ENCODE measurements around the gene MRTFA. TPM values are rescaled to one million over a fixed set of nuclear protein-coding genes. Genes with fewer than 3 reads are reported as not detected.

The MRTFA gene
- total and polyA plus RNA-seq, 2 of the 13 experiments (the other 11 are each of a cell fraction or from before 2014, with no cell fraction given), result 2.4 to 8.2 TPM

- Histone ChIP-seq H2AFZ (ENCODE audit: low read length) (no peak overlapping the region), H3K27me3 (ENCODE audit: control insufficient read depth in 1 of 2, insufficient read depth in 2 of 2, low read length in 2 of 2) (peaks cover 0 to 22% of the 10 kb centered on the region in 2 experiments; a peak in 4 of 5 replicates), H3K36me3 (replicated peaks in 1 of 2; ENCODE audit: control insufficient read depth in 1 of 2, insufficient read depth in 2 of 2, low read length in 2 of 2) (no peaks in the 10 kb centered on the region), H3K79me2 (ENCODE audit: insufficient read depth, low read length) (no peaks in the 10 kb centered on the region), H3K4me3 (replicated peaks in 1 of 3; ENCODE audit: insufficient read depth in 1 of 3, low read depth in 2 of 3, low read length in 3 of 3) (peak overlapping the region; percentile 50 to 70 (median 51)), H3K27ac (ENCODE audit: extremely low read length, insufficient read depth, low read length) (no peak overlapping the region), H3K4me1 (ENCODE audit: insufficient read depth, low read length) (peaks cover 54% of the 10 kb centered on the region), H4K20me1 (ENCODE audit: insufficient read depth, low read length) (no peaks in the 10 kb centered on the region), H3K9me3 (ENCODE audit: low read length) (no peaks in the 10 kb centered on the region), H3K9ac (ENCODE audit: insufficient read depth, low read depth, low read length) (peak overlapping the region; percentile 42; the same call in 1 of the 2 replicates), H3K4me2 (ENCODE audit: low read depth, low read length) (peak overlapping the region; percentile 94)
- ChIA-PET CTCF (ENCODE audit: low intra/inter-chr PET ratio, low total read pairs) (no interaction called here), POLR2A (no interaction called here)
- ATAC-seq (peak; percentile 58), DNase-seq (ENCODE audit: low spot score) (peak; percentile 37), FAIRE-seq (no peak)
- in situ Hi-C loops (cut with HindIII; ENCODE audit: extremely low pct_ligation_motif_present, low pct_unique_long_range_greater_than_20kb) (no loop called here), intact Hi-C loops (cut with micrococcal nuclease; ENCODE audit: unreplicated experiment) (no loop called here)
- BruUV-seq (replicated peaks), result no TSS peak
- WGBS (ENCODE audit: low lambda C conversion rate), result under 1% methylated on average over 6 of the region's 14 CpGs
- TF ChIP-seq MTA1 (CRISPR knock-in tag; IDR thresholded peaks at IDR 0.05; ENCODE audit: borderline replicate concordance) (0 out of 2 replicates have a peak, but pooled peaks have one; percentile 9), ZNF670 (CRISPR knock-in tag; IDR thresholded peaks at IDR 0.05; ENCODE audit: borderline replicate concordance) (no peak), STAG1 (CRISPR knock-in tag; IDR thresholded peaks at IDR 0.05) (no peak), ZNF34 (CRISPR knock-in tag; IDR thresholded peaks at IDR 0.05; ENCODE audit: borderline replicate concordance) (no peak), SKI (IDR thresholded peaks at IDR 0.05; ENCODE audit: partially characterized antibody) (peak; percentile 19), ZSCAN20 (CRISPR knock-in tag; IDR thresholded peaks at IDR 0.05; ENCODE audit: borderline replicate concordance) (no peak), ZNF644 (CRISPR knock-in tag; IDR thresholded peaks at IDR 0.05; ENCODE audit: low read depth) (no peak), ZNF709 (CRISPR knock-in tag; IDR thresholded peaks at IDR 0.05) (0 out of 2 replicates have a peak, but pooled peaks have one; percentile 38), ZNF724P (CRISPR knock-in tag; IDR thresholded peaks at IDR 0.05; ENCODE audit: borderline replicate concordance) (no peak), EEA1 (CRISPR knock-in tag; IDR thresholded peaks at IDR 0.05; ENCODE audit: borderline replicate concordance) (no peak), SP1 (IDR thresholded peaks at IDR 0.05) (no peak), SP1 (CRISPR knock-in tag; IDR thresholded peaks at IDR 0.05) (no peak), MED8 (CRISPR knock-in tag; IDR thresholded peaks at IDR 0.05; ENCODE audit: insufficient replicate concordance) (no peak), ZNF616 (CRISPR knock-in tag; IDR thresholded peaks at IDR 0.05; ENCODE audit: low read depth) (no peak), GATAD2A (CRISPR knock-in tag; IDR thresholded peaks at IDR 0.05) (0 out of 2 replicates have a peak, but pooled peaks have one; percentile 25), BRD4 (CRISPR knock-in tag; IDR thresholded peaks at IDR 0.05) (no peak), FOXA1 (IDR thresholded peaks at IDR 0.05) (no peak), FOXA1 (CRISPR knock-in tag; IDR thresholded peaks at IDR 0.05) (peak; percentile 45; the same call in 1 of the 2 replicates), HNF4G (IDR thresholded peaks at IDR 0.05; ENCODE audit: borderline replicate concordance, low read depth, low read length) (peak; percentile 28; the same call in 1 of the 2 replicates), HNF4G (CRISPR knock-in tag; IDR thresholded peaks at IDR 0.05; ENCODE audit: borderline replicate concordance, low read depth) (no peak), POLR2G (IDR thresholded peaks at IDR 0.05; ENCODE audit: low read depth, low read length) (0 out of 2 replicates have a peak, but pooled peaks have one; percentile 35)
- TF ChIP-seq, protein P1, sequence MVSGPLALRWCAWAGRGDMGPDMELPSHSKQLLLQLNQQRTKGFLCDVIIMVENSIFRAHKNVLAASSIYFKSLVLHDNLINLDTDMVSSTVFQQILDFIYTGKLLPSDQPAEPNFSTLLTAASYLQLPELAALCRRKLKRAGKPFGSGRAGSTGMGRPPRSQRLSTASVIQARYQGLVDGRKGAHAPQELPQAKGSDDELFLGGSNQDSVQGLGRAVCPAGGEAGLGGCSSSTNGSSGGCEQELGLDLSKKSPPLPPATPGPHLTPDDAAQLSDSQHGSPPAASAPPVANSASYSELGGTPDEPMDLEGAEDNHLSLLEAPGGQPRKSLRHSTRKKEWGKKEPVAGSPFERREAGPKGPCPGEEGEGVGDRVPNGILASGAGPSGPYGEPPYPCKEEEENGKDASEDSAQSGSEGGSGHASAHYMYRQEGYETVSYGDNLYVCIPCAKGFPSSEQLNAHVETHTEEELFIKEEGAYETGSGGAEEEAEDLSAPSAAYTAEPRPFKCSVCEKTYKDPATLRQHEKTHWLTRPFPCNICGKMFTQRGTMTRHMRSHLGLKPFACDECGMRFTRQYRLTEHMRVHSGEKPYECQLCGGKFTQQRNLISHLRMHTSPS (CRISPR knock-in tag; IDR thresholded peaks at IDR 0.05; ENCODE audit: low read depth), result peak; percentile 74
- TF ChIP-seq, protein P2, sequence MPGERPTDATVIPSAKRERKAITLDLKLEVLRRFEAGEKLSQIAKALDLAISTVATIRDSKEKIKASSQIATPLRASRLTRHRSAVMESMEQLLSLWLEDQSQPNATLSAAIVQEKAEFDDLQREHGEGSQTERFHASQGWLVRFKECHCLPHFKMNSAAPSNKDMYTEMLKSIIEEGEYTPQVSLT (CRISPR knock-in tag; IDR thresholded peaks at IDR 0.05; ENCODE audit: borderline replicate concordance, low read depth), result no peak
- TF ChIP-seq, protein P3, sequence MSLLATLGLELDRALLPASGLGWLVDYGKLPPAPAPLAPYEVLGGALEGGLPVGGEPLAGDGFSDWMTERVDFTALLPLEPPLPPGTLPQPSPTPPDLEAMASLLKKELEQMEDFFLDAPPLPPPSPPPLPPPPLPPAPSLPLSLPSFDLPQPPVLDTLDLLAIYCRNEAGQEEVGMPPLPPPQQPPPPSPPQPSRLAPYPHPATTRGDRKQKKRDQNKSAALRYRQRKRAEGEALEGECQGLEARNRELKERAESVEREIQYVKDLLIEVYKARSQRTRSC (CRISPR knock-in tag; IDR thresholded peaks at IDR 0.05; ENCODE audit: low read depth), result no peak
Observed at GRCh38 chr22:40678493-40679248, 42.2 kb upstream of the MRTFA start.

Measured in HepG2 (cell line).